ENCODE results near the gene PDLIM3. TPM values are rescaled to one million over a fixed set of nuclear protein-coding genes. Genes with fewer than 3 reads are reported as not detected.
"Not testable (repeated sequence)": the region's sequence is repeated elsewhere in the genome, so short reads cannot be mapped to it uniquely, and the experiment has no call there.

PDLIM3 gene, protein sequence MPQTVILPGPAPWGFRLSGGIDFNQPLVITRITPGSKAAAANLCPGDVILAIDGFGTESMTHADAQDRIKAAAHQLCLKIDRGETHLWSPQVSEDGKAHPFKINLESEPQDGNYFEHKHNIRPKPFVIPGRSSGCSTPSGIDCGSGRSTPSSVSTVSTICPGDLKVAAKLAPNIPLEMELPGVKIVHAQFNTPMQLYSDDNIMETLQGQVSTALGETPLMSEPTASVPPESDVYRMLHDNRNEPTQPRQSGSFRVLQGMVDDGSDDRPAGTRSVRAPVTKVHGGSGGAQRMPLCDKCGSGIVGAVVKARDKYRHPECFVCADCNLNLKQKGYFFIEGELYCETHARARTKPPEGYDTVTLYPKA
- not detected in 2 replicates for total RNA-seq

DNA sequence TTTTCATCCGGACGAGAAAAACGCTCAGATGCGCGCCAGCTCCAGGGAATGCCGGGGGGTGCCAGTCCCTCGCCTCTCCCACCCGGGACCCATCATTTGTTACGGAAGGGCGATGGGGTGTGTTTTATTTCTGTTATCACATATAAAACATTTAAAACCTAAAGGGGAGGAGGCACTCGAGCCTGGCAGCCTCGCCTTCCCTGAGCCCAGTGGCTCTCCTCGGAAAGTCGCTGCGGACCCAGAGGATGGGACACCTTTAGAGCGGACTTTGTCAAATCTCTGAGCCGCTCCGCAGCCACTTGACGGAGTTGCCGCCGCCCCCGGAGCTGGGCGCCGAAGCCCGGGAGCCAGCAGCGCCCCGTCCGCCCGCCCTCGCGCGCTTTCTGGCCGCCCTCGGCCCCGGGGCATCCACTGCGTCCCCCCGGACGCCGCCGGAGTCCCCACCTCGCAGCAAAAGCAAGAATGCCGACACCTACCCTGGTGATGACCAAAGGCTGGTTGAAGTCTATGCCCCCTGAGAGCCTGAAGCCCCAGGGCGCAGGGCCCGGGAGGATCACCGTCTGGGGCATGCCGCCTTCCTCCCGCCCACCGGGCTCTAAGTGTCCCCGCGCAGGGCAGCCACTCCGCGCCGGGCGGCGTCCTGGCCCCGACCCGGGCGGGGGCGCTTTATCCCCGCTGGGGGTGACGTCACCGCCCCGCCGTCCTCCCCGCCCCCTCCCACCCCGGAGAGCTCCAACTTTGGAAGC, at the start of gene PDLIM3:
PDLIM3 (minus strand) TSS at position 642 of the 746 bp plus-strand sequence; CDS start at position 569, 73 bp downstream.
- intact Hi-C loops (cut with micrococcal nuclease), result no loop called here

DNA sequence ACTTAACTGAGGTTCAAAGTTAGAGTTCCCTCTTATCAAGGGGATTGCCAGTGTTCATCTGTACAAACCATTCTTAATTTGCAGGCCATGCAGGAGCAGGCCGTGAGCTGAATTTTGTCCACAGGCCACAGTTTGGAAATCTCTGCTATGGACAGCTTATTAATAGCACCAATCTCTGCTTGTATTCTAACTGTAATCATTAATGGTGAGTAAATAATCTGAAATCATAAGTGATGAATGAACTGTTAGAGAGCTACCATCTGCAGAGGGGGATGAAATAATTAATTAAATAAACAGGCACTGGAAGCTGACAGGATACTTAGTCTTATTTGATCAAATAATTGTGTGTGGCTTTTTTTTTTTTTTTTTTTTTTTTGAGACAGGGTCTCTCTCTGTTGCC, 48.5 kb upstream of the PDLIM3 start:
- intact Hi-C loops (cut with micrococcal nuclease), result no loop called here

DNA sequence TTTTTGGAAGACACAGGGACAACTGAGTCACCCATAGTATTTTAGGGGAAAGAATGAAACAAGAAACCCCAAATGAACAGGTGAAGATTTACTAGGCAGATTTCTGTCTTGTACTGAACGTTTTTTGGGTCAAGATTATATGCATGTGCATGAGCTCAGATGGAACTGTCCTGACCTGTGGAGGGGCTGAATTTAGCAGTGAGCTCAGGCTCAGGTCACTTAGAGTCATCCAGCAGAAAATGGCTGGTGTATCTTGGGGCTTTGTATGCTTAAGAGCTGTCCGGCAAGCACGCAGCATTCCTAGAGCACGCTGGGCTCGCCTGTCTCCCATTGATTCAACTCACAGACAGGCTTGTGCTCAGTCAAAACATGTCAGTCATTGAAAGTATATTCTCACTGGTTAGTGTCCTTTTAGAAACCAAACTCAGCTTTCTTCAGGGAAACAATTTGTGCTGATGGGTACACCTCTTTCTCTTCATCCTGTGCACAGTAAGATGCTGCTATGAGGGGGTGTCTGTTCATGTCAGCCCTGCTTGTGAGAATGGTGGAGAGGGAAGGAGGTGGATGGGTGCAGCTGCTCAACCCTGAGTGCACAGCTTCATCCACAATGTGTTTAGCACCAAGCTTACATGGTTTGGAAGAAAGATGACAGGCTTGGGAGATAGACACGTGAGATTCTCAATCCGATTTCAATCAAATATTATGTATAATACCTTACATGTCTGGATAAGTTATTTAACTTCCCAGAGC, 47.5 kb upstream of the PDLIM3 start:
- intact Hi-C loops (cut with micrococcal nuclease), result no loop called here

DNA sequence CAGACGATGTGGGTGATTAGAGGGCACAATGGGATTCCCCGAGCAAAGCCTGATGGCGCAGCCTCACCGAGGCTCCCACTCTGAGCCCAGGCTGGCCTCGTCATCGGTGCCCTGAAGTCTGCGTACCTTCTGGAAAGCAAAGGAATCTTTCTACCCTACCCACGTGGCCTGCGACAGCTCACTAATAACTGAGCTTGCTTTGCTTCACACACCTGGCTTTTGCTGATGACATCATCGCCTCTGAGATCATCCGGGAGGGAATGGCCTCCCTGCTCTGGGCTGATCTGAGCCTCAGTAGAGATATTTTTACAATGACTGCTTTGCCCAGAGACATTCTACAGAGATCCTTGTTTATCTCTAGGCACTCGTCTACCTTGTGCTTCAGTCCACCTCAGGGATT, 45.4 kb upstream of the PDLIM3 start:
- intact Hi-C loops (cut with micrococcal nuclease), result no loop called here

DNA sequence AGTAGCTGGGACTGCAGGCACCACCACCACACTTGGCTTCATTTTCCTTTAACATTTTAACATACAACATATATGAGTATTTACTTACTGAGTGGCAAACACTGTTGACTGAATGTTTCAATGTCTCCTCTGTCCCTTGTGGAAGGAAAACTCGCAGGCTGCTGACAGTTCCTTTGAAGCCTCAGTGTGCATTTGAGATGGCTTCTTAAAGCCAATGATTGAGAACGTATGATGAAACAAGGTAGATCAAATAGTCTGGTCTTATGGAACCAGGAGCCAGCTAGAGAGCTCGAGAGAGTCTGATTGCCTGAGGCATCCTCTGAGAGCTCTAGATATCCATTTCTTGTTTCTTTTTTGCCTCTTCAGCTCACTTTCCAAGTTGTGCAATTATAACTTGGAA, 43.0 kb upstream of the PDLIM3 start:
- intact Hi-C loops (cut with micrococcal nuclease), result no loop called here

DNA sequence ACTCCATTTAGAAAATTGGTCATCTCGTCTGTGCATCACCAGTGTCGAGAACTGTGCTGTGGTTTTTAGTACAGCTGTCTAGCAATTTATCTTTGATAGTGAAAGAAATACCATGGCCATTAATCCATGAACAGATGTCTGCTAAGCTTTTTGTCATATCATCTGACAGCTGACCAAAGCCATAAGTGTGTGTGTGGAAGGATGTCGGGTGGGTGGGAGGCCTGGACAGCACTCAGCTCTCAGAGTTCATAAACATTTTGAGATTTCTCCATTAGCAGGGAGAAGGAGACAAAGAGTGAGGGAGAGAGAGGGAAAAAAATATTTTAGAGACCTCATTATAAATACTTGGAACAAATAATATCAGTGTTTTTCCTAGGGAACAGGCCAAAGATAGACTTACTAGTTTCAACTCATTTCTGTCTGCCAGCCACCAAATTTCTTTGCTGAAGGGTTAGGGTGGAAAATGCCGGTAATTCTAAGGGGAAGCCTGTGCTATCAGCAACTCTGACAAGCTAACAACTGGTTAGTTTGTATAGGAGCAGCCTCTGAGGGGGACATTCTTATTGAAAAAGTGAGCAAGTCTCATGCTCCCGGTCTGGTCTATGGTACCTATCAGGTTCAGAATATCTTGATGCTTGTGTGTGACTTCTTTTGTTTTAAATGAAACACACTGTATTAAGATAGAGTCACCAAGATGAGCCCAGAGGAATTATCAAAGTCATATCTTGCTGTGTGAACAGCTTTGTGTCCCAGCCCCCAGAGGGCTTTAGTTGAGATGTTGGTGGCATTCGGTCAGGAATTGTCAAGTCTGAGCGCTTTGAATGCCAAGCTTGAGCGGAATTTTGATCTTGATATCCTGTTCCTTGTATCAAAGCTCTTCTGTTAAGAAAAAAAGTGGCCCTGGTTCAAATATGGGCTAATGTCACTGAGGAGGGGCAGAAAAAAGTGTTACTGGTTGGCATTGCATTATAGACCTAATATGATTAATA, 41.9 kb upstream of the PDLIM3 start:
- intact Hi-C loops (cut with micrococcal nuclease), result no loop called here

DNA sequence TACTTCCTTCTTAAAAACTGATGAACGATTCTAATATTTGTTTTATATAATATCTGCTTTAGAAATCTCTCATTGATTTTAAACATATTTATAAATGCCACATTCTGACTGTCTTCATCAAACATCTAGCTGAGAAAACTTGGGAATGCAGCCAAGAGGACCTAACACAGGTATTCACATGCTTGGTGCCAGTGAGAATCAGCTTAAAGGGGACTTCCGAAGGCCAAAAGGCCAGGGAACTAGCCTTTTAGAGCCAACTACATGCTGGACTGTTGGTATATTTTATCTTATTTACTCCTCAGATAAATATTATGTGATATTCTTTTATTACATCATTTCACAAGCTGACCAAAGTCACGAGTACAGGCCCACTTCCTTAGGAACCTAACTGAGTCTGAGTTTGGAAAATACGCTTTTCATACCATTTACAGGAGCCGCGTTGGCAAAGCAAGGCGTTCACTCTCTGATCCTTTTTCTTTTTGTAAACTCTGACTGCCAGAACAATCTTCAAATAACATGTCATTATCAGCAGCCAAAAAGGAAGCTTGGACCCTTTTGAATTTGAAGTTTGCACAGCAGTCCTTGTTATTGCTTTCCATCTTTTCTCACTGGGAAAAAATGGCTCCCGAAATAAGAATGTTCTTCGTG, 41.1 kb upstream of the PDLIM3 start:
- intact Hi-C loops (cut with micrococcal nuclease), result no loop called here

DNA sequence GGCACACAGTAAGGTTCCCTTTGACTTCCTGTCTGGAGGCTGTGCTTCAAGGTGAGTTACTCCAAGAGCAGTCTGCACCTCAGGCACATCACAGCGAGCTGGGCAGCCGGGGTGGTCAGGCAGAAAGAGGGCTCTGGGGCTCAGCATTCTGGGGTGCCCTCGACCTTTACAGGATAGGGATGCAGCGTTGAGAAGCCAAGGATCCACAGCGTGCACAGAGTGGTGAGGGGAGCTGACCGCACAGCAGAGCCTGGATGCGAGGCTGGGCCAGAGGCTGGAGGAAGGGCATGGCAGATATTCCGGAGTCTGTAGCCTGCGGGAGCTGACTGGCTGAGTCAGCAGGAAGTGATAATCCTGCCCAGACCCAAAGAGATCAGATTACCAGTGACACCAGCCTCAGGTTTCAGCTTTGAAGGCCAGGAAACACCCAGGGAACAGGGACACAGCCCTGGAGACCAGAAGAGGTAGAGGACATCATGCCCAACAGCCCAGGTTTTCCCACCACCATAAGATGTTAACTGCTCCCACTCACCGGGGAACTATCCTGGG, 38.4 kb upstream of the PDLIM3 start:
- intact Hi-C loops (cut with micrococcal nuclease), result no loop called here

DNA sequence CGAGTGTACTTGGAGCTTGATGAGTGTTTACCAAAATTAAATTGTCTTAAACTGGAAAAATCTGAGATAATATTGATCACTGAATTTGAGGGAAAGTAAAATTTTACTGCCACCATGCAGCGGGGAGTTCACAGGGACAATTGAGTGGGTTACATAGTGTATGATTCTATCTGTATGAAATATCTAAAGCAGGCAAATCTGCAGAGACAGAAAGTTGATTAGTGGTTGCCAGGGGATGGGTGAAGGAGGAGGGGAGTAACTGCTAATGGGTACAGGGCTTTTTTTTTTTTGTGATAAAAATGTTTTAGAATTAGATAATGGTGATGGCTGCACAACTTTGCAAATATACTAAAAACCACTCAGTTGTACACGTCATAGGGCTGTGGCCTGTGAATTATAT, 35.4 kb upstream of the PDLIM3 start:
- intact Hi-C loops (cut with micrococcal nuclease), result no loop called here

DNA sequence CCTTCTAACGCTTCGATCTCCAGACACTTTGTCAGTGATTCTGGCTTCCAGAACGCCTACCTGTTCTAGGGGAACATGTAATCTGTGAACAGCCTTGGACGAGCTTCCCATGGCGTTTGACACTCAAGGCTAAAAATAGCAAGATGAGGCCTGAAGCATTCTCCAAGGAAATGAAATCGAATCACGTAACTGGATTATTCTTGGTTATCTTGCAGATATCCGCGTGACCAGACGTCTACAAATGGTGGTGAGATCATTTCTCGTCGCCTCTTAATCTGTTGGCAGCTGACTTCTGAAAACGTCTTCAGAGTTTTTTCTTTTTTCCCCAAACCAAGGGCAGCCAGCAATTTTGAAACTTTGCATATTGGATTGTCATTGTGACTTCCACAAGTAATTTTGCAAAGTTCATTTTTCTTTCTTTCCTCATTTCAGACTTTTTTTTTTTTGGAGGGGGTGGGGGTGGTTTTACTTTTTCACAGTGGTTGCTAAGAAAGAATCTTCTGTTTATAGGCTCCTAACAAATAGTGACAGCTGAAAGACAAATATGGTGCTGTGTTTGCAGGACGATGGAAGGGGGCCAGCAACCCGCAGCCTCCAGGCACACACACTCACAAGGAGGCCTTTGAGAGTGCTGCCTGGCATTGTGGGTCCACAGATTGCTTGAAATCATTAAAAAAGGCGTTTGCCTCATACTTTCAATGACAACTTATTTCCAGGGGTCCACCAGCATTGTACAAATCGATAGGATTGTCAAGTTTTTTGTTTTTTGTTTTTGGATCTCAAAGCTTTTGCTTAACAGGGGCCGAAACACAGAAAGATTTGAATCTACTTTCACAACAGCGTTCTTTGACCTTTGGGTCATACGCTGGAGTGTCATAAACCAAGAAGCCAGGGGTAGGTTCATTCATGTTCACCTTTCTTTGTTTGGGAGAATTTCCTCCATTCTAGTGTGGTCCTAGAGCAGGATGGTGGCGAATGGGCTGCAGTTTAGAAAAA, 32.4 kb upstream of the PDLIM3 start:
- intact Hi-C loops (cut with micrococcal nuclease), result no loop called here

DNA sequence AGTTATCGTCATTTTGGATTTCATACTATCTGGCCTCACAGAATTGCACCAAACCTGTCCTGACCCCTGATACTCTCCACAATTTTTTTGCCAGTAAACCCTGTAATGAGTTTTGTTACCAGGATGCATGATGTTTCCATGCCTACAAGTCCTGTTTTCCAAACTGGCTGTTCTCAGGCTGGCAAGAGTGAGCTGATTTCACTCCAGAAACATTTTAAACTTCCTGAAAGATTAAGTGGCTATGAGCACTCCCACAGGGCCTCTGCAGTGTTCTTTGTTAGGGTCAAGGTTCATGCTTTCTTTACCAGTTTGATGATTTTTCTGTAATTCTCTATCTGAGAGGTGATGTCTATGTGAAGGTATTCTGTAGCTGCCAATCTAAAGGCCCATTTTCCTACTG, 31.7 kb upstream of the PDLIM3 start:
- intact Hi-C loops (cut with micrococcal nuclease), result no loop called here

DNA sequence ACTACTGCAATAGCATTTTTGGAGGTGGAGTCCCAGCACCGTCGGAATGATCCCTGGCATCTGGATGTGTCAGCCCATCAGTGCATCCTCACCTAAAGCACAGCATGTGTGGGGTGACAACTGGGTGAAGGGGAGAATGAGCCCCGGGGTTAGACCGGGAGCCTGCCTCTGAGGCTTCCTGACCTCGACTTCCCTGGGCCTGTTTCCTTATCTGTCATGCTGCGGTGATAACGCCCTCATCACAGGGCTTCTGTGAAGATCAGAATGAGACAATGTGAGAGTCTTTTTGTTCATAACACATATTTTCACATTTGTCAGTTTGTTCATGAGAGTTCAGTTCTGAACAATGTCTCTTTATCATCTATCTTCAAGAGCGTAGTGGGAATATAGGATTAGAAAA, 31.1 kb upstream of the PDLIM3 start:
- intact Hi-C loops (cut with micrococcal nuclease), result no loop called here

DNA sequence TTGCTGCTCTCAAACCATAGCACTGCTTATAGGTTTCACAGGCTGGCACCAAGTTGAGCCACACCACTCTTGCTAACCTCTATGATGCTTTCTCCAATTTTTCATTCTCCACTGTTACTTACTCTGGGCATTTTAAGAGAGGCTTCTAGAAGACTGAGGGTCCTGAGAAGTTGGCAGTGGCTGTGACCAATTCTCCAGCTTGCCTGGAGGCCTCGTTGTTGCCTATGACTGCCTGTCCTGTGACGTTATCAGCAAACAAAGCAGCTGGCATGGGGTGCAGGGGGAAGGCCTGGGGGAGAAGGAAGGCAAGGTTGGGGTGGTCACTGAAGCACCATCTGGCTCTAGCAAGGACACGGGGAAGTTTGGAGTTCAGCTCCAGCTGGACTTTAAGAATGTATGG, 30.4 kb upstream of the PDLIM3 start:
- intact Hi-C loops (cut with micrococcal nuclease), result no loop called here

DNA sequence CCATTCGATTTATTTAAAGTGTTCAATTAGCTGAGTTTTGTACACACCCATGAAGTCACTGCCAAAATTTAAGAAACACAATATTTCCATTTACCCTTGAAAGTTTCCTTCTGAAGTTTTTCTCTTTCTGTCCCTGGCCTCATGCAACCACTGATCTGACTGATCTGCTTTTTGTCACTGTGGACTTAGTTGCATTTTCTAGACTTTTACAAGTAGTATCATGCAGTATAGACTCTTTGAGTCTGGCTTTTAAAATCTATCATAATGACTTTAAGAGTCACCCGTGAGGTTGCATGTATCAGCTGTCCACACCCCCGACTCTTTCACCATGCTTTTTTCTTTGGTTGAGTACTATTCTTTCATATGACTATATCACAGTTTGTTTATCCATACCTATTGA, 29.0 kb upstream of the PDLIM3 start:
- intact Hi-C loops (cut with micrococcal nuclease), result no loop called here

DNA sequence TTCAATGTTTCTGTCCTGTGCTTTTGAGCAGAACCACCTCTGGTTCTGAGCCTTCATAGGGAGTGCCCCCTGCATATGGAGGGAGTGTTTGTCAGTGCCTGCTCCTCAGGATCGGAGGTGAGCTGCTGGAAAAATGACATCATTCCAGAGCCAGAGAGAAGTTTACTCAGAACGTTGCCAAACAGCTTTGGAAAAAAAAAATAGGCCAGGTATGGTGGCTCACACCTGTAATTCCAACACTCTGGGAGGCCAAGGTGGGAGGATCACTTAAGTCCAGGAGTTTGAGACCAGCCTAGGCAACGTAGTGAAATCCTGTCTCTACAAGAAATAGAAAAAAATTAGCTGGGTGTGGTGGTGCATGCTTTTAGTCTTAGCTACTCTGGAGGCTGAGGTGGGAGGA, 27.2 kb upstream of the PDLIM3 start:
- intact Hi-C loops (cut with micrococcal nuclease), result no loop called here

DNA sequence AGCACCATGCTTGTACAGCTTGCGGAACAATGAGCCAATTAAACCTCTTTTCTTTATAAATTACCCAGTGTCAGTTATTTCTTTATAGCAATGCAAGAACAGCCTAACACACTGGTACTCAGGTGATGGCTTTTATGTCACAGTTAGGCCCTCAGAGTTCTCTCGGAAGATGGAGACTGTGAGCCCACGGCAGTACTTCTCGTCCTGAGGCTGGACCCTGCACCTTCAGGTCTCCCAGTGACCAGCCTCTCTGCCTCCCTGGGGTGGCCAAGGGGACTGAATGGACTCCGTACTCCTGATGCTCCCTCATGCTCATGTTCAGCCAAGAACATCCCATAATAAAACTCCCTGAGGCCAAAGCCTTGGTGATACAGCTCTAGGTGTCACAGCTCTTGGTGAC, 25.0 kb upstream of the PDLIM3 start:
- intact Hi-C loops (cut with micrococcal nuclease), result no loop called here

DNA sequence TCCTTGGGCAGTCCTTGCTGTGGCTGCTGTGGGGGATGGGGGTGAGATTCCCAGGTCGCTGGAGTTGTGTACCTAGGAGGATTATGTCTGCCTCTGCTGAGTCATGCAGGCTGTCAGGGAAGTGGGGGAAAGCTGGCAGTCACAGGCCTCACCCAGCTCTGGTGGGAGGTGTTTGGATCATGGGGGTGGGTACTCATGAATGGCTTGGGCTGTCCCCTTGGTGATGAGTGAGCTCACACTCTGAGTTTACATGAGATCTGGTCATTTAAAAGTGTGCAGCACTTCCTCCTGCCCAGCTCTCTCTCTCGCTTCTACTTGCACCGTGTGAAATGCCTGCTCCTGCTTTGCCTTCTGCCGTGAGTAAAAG, 24.6 kb upstream of the PDLIM3 start:
- intact Hi-C loops (cut with micrococcal nuclease), result no loop called here

DNA sequence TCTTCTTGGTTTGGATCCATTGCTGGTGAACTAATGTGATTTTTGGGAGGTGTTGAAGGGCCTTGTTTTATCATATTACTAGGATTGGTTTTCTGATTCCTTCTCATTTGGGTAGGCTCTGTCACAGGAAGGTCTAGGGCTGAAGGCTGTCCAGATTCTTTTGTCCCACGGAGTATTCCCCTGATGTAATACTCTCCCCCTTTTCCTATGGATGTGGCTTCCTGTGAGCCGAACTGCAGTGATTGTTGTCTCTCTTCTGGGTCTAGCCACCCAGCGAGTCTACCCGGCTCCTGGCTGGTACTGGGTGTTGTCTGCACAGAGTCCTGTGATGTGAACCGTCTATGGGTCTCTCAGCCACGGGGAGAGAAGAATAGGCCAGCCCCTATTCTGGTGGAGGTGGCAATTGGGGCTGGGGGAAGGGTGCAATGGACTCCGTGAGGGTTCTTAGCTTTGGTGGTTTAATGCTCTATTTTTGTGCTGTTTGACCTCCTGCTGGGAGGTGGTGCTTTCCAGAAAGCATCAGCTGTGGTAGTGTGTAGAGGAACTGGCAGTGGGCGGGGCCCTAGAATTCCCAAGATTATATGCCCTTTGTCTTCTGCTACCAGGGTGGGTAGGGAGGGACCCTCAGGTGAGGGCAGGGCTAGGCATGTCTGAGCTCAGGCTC, 24.1 kb upstream of the PDLIM3 start:
- intact Hi-C loops (cut with micrococcal nuclease), result not testable (repeated sequence)
